NCI-H1417 treated with DMSO at 0.1 percent for 48 hours (cell line): ENCODE measurements around the gene DPM2.

Source experiments
- DNase-seq: peaks from one replicate; lab custom pipeline; 2025; lab: John Stamatoyannopoulos, UW

Gene DPM2

GRCh38 chr9:127936347-127936852 is 1.3 kb downstream of the DPM2 start:
- DNase-seq, result no peak

DNA sequence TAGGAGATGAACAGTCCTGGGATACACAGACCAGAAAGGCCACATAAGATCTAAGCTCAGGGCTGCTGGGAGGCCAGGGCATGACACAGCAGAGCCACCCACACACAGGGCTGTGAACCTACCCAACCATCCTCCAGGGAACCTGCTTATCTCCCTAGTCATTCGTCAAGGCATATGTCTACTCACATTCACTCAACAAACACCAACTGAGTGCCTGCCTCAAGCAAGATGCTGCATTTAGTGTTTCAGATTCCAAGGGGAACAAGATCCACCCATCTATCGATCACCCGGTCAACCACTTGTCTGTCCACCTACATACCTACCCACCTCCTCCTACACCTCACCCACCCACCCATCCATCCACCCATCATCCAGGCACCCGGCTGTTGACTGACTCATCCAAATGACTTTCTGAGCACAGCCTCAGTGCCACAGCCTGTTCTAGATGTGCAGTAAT is 1.9 kb downstream of the DPM2 start:
- DNase-seq, result no peak

- DNase-seq, result no peak
Measured at GRCh38 chr9:127934986-127935385, 2.7 kb downstream of the DPM2 start.

- DNase-seq, result no peak
Measured at GRCh38 chr9:127934248-127934647, 3.4 kb downstream of the DPM2 start.

GRCh38 chr9:127931092-127931881 is 6.4 kb downstream of the DPM2 start:
- peak; percentile 11 for DNase-seq

GRCh38 chr9:127930231-127931091 is 7.2 kb downstream of the DPM2 start, which contains the start of gene PIP5KL1:
Gene PIP5KL1, minus strand, starts transcription at chr9:127930777. Its CDS starts 25 bp downstream, at chr9:127930752.
- DNase-seq, result peak; percentile 61

DNA sequence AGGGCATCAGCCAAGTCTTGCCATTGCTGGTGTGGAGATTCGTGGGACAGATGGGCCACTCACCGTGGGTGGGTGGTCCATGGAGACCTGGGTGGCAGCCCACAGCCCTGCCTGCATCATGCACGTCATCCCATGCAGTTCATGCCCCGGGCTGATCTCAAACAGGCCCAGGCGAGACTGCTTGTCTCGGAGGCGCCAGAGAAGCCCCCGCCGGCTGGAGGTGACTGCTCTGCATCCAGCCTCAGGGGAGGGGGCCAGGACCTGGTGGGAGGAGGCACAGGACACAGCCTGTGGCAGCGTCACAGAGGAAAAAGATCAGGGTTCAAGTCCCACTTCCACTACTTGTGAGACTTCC is 8.1 kb downstream of the DPM2 start:
- no peak for DNase-seq

DNA sequence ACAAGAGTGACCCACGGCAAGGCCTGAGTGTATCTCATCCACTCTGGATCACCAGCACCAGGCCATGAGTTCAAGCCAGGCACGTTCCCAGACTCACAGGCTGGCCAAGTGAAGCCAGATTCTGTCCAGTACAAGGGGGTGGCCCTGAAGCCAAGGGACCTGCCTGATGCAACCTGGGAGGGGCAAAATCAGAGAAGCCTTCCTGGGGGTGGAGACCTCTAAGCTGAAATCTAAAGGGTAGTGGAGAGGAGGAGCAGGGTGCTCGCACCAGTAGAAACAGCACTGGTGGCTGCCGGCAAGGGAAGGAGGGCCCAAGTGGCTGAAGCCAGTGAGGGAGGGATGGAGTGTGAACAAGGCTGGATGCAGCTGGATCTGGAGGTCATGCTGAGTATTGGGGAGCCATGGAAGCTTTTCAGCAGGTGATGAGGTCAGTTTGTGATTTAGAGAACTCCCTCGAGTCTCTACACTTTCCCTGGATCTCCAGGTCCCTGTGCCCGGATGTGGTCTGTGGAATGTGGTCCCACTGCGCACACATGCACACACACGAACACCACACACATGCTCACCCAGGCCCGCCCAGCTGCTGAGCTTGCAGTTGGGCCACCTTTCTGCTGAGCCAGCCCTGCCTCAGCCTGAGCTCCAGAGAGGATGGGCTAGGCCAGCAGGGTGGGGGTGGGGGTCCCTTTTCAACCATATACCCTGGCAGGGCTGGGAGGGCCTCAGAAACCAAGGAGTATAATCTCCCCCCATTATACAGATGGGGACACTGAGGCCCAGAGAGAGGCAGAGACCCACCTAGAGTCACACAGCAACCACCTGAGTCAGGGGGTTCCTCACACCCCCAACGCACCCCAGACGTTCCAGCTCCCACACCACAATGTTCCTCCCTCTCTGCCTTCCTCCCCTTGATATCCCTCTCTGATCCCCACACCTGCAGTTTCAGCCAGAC is 8.7 kb downstream of the DPM2 start:
- no peak for DNase-seq

DNA sequence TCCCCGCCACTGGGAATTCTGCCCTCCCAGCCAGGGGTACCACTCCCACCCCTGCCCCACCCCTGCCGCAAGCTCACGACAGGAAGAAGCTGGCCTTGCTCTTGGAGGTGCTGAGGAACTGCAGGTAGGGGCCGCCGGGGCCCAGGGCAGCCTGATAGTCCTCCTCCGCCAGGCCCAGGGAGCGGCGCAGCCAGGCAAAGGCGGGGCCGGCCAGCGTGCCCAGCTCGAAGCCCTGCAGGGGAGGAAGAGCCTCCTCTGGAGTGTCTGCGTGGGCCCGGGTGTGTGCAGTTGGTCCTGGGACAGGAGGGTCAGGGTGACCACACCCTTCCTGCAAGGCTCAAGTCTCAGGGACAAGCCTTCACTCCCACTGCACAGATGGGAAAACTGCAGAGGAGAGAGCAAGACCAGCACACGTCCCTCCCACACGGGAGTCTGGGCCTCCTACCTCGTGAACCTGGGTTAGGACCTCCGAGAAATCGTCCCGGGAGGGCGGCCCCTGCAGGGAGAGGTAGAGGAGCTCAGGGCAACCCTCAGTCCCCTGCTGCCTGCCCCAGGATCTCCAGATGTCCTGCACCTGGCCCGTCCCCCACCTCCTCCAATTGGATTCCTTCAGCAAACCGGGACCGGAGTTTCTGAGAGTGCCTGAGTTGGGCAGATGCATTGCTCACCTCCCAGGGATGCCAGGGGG is 9.5 kb downstream of the DPM2 start:
- DNase-seq, result no peak

- no peak for DNase-seq
Measured at GRCh38 chr9:127927201-127927987, 10.3 kb downstream of the DPM2 start.

GRCh38 chr9:127926906-127927200 is 10.8 kb downstream of the DPM2 start:
- DNase-seq, result no peak

DNA sequence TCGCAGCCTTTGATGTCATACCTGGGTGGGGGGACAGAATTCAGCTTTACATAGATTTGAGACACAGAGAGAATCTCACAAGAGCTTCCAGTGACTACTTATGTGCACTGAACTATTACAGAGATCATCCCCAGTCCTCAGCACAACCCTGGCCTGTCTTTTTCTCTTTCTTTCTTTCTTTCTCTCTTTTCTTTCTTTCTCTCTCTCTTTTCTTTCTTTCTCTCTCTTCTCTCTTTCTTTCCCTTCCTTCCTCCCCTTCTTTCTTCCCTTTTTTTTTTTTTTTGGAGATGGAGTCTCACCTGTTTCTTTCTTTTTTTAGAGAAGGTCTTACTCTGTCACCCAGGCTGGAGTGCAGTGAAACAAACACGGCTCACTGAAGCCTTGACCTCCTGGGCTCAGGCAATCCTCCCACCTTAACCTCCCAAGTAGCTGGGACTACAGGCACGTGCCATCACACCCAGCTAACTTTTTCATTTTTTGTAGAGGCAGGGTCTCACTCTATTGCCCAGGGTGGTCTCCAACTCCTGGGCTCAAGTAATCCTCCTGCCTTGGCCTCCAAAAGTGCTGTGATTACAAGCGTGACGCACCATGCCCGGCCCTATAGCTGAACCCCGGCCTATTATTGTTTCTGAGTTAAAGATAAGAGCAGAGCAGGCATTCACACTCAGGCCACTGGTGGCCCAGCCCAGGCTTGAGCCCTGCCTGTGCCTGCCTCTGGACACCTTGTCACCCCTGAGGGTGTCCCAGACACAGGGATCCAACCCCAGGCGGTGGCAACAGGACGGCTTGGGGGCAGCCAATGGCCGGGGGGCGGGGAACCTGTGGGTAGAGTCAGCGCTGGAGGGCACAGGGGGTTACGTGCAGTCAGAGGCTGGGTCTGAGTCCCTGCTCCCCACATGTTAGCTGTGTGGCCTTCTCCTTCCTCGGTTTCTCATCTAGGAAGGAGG is 11.4 kb downstream of the DPM2 start:
- no peak for DNase-seq

DNA sequence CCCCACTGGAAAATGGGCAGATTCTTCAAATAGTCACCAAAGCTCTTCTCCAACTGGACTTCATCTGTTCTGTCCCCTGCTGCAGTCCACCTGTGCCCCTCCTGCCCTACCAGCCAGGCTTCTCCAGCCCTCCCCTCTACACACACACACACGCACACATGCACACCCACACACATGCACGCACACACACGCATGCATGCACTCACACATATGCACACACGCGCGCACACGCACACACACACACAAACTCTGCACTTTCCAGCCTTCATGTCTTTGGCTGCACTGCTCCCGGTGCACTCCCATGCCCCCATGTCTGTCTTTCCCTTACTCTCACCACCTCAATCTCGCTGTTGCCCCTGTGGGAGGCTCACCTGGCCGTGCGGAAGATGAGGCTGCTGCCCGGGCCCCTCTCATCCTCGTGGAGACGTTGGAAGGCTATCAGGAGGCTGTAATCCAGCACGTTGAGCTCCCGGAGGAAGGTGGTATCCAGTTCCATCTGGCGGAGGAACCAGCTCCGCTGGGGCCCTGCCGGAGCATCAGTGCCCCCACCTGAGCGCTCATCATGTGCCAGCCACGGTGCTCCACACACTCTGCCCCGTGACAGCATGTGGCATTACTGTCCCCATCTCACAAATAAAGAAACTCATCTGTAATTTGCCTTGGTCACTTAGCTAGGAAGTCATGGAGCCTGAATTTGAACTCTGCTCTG is 12.8 kb downstream of the DPM2 start:
- no peak for DNase-seq

DNA sequence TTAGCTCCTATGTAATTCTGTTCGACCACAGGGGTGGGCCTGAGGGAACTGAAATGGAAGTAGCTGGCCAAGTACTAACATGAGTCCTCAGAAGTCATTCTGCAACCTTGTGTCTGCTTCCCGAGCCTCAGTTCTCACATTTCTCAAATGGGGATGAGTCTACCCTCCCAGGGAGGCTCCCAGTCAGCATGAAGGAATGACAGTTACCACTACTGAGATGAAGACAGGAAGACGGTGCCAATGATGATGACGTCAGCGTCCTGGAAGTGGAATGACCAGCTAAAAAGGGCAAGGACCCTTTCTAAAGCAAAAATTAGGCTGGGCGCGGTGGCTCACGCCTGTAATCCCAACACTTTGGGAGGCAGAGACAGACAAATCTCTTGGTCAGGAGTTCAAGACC is 13.9 kb downstream of the DPM2 start:
- DNase-seq, result no peak

DNA sequence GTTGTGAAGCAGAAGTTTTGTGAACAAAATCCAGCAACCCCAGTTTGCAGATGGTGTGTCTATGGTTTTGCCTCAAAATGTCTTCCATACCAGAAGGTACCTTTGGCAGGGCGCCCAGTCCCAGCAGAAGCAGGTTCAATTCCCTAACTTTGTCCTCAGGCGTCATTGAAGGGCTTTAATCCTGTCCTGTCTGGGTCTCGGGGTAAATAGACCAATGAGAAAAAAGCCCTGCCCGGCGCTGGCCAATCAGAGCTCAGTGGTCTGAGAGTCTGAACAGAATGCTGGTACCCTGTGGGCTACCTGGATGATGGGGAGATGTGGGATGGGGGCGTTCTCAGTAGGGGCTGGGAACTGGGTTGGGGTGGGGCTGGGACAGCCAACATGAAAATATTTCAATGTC is 14.6 kb downstream of the DPM2 start:
- no peak for DNase-seq

GRCh38 chr9:127921557-127922120 is 16.0 kb downstream of the DPM2 start:
- peak; percentile 37 for DNase-seq

DNA sequence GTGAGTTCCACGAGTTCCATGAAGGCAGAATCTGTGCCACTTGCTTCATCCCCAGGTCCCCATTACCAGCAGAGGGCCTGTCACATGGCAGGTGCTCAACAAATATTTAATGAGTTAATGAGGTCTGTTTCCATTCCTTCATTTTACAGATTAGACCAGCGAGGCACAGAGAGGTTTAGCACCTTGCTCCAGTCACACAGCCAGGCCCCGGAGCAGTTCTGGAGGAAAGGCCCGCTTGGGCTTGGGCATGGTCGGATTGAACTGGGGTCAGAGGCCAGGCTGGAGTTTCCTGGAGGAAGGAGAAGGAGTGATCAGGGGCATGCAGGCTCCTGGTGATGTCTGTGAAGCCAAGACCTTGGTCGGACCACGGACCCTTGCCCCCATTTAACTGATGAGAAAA is 16.9 kb downstream of the DPM2 start:
- no peak for DNase-seq

DNA sequence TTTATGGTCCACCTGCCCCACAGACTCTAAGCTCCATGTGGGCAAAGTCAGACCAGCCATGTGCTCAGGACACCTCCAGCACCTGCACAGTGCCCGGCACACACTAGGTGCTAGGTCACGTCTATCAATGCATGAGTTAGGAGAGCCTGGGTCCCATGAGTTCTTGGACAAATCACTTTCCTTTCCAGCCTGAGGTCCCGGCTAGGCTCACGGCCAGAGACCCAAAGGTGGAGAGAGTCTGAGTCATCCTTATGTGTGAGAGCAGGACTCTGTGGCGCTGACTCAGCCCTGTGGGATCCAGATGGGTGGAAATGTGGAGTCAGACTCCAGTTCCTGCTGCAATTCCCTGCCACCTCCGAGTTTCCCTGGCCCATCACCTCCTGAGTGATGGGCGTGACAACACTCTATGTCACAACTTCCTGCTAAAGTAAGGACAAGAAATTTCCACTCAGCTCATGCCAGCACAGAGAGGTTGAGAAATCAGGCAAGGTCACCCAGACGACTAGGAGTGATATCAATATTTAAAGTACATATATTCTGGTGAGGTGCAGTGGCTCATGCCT is 18.3 kb downstream of the DPM2 start:
- DNase-seq, result no peak
